Upper lobe of left lung (tissue), 6 donors: ENCODE results near the gene ACKR3. TPM values are rescaled to one million over a fixed set of nuclear protein-coding genes. Genes with fewer than 3 reads are reported as not detected.

Source experiments
- ATAC-seq, 2 donors: fragments of 200-7000 bp; cut with Tn5 transposase; one replicate each; pipeline ENCODE4 v1.9.1; 2022; ENCODE audit warnings: mild to moderate bottlenecking in 2 of 2, moderate library complexity in 2 of 2; ENCODE audit not compliant: low FRiP score in 2 of 2
- DNase-seq, 2 donors: peaks; one replicate each; pipeline ENCODE4 v3.0.0-alpha.2; 2019 to 2020
- H3K27ac ChIP-seq, 4 donors: fragments of 200-600 bp; sonication (generic); one replicate each; pipeline ENCODE4 v1.5.1; 2016 to 2019
- H3K27me3 ChIP-seq, 4 donors: fragments of 200-600 bp; sonication (generic); one replicate each; pipeline ENCODE4 v1.5.1; 2017 to 2019
- H3K36me3 ChIP-seq, 4 donors: fragments of 200-600 bp; sonication (generic); one replicate each; pipeline ENCODE4 v1.5.1; 2016 to 2019
- H3K4me1 ChIP-seq, 4 donors: fragments of 200-600 bp; sonication (generic); one replicate each; pipeline ENCODE4 v1.5.1; 2018 to 2019
- H3K4me3 ChIP-seq, 4 donors: fragments of 200-600 bp; sonication (generic); one replicate each; pipeline ENCODE4 v1.5.1; 2017 to 2019; ENCODE audit warnings: mild to moderate bottlenecking in 2 of 4, moderate library complexity in 1 of 4
- H3K9me3 ChIP-seq, 4 donors: fragments of 200-600 bp; sonication (generic); one replicate each; pipeline ENCODE4 v1.5.1; 2018 to 2019
- EP300 ChIP-seq, 4 donors: sonication (generic); formaldehyde crosslinking; IDR thresholded peaks; one replicate each; pipeline ENCODE4 v1.5.1; 2017; ENCODE audit warnings: antibody characterized with exemption in 4 of 4, control low read depth in 2 of 4
- POLR2A ChIP-seq, 4 donors: fragments of 450-650 bp; IDR thresholded peaks; one replicate each; pipeline ENCODE4 v1.5.1; 2016 to 2017; ENCODE audit warnings: antibody characterized with exemption in 4 of 4, mild to moderate bottlenecking in 2 of 4
- POLR2AphosphoS5 ChIP-seq, 2 donors: sonication (generic); formaldehyde crosslinking; IDR thresholded peaks; one replicate each; pipeline ENCODE4 v1.5.1; 2017; ENCODE audit warnings: antibody characterized with exemption in 2 of 2
- WGBS, 2 donors: methylation state at CpG; one replicate each; pipeline ENCODE4 v1.1.5; 2017 to 2018; 5-methylcytosine and 5-hydroxymethylcytosine counted together
- total RNA-seq, 6 donors: library from RNA; depleted of rRNA in 4 of 6; stranded (reverse); fragments of >200 nt in 4 of 6; gene quantifications; one replicate each; pipeline versions ENCODE4 v1.1.0 to v1.2.1, GENCODE V29; 2016 to 2021
- TF ChIP-seq, protein P1 (sequence below), 6 experiments: fragments of 450-650 bp in 4 of 6; fragments of 200-600 bp in 2 of 6; sonication (generic) in 2 of 6; IDR thresholded peaks; one replicate each; pipeline ENCODE4 v1.5.1; 2016 to 2019; ENCODE audit warnings: antibody characterized with exemption in 6 of 6
- donor health status: DM: no; HTN: no; CAD: no; lungs with moderate emphysema.
- donor health status: DM: no; HTN: yes; CAD: no; lungs with severe emphysema.

The ACKR3 gene
- total RNA-seq, 6 donors from 2014 or later: 3.9 to 28.5 (median 10.5) TPM

DNA sequence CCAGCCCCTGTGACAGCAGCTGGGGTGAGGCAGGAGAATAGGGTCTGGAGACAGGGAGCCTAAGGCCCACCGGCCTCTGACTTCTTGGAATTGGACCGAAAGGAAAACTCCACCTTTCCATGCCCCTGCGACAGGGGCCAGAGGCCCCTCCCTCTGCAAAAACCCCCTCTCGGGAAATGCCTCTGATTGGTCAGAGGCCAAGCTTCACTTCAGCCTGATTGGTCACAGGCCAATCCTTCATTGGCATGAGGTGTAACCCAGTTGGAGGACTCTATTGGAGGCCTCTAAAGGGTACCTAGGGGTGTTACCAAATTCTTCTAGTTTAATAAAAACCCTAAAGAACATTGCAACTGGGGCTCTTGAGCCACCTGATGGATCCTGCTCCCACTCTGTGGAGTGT, 5.7 kb upstream of the ACKR3 start:
- ATAC-seq: no peak
- H3K4me3 ChIP-seq: no peak overlapping the region
- no peaks in the 10 kb centered on the region for H3K9me3 ChIP-seq
- DNase-seq: no peak
- H3K27me3 ChIP-seq: no peaks in the 10 kb centered on the region
- TF ChIP-seq, protein P1, sequence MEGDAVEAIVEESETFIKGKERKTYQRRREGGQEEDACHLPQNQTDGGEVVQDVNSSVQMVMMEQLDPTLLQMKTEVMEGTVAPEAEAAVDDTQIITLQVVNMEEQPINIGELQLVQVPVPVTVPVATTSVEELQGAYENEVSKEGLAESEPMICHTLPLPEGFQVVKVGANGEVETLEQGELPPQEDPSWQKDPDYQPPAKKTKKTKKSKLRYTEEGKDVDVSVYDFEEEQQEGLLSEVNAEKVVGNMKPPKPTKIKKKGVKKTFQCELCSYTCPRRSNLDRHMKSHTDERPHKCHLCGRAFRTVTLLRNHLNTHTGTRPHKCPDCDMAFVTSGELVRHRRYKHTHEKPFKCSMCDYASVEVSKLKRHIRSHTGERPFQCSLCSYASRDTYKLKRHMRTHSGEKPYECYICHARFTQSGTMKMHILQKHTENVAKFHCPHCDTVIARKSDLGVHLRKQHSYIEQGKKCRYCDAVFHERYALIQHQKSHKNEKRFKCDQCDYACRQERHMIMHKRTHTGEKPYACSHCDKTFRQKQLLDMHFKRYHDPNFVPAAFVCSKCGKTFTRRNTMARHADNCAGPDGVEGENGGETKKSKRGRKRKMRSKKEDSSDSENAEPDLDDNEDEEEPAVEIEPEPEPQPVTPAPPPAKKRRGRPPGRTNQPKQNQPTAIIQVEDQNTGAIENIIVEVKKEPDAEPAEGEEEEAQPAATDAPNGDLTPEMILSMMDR (IDR thresholded peaks at IDR 0.05): no peak
- H3K4me1 ChIP-seq: peaks cover 21 to 23% (median 22%) of the 10 kb centered on the region in 4 donors
- H3K27ac ChIP-seq: no peak overlapping the region
- no peaks in the 10 kb centered on the region for H3K36me3 ChIP-seq
- 97% methylated on average over 4 of the region's 4 CpGs; no CpG with 5 or more reads in 1 of the 2 donors for WGBS, 2 donors

DNA sequence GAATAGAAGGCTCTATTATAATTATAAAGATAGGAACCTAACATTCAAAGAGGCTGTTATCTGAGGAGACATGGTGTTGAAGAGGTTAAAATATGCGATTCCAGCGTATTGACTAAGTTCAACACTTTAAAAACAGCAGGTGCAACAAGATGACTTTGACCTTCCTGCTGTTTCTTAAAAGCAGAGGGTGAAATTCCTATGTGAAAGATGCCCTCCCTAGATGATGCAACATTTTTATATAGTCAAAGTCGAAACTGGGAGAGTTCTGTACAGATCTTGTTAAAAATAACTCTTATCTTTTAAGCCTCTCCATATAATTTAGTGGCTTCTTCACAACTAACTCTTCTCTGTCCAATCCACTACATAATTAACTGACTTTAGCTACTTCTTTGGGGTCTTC, 4.4 kb upstream of the ACKR3 start:
- TF ChIP-seq, protein P1 (IDR thresholded peaks at IDR 0.05): no peak
- no peak for TF ChIP-seq POLR2A (IDR thresholded peaks at IDR 0.05)
- no peak for TF ChIP-seq EP300 (IDR thresholded peaks at IDR 0.05)
- TF ChIP-seq POLR2AphosphoS5 (IDR thresholded peaks at IDR 0.05): no peak
- Histone ChIP-seq H3K27me3 (no peaks in the 10 kb centered on the region), H3K36me3 (no peaks in the 10 kb centered on the region), H3K4me3 (no peak overlapping the region), H3K4me1 (peaks cover 31 to 35% (median 33%) of the 10 kb centered on the region in 4 donors), H3K9me3 (no peaks in the 10 kb centered on the region), H3K27ac (no peak overlapping the region)
- ATAC-seq (no peak), DNase-seq (no peak)
- 68% methylated on average over 3 of the region's 3 CpGs for WGBS, 2 donors

DNA sequence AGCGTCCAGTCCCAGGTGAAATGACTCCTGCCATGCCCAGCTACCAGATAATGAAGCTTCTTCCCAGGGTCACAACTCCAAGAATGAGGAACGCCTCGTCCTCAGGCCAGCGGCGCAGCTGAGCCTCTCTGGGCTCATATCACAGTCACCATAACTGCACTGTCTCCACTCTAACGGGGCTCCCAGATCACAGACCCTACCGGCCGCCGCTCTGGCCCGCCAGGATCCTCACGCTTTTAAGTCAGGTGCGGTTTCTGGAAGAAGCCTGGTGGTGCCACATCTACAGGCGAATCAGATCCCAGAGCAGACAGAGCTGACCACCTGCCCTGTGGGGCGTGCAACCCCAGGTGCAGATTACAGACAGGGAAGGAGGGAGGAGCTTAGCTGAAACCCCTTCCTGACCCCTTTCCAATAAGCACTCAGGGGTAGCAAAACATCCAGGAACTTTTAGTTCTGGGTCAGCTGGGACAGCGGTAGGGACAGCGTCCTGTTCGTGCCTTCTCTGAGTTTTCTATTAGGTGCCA, 3.7 kb upstream of the ACKR3 start:
- Histone ChIP-seq H3K4me3 (no peak overlapping the region), H3K27ac (no peak overlapping the region), H3K27me3 (peaks cover 0 to 2% (median 0%) of the 10 kb centered on the region in 4 donors), H3K36me3 (no peaks in the 10 kb centered on the region), H3K9me3 (no peaks in the 10 kb centered on the region), H3K4me1 (peaks cover 32 to 36% (median 35%) of the 10 kb centered on the region in 4 donors)
- no peak for ATAC-seq
- WGBS, 2 donors: 90 to 94% methylated on average over 15 to 17 of the region's 17 CpGs
- no peak for TF ChIP-seq POLR2AphosphoS5 (IDR thresholded peaks at IDR 0.05)
- TF ChIP-seq EP300 (IDR thresholded peaks at IDR 0.05): no peak
- TF ChIP-seq POLR2A (IDR thresholded peaks at IDR 0.05): no peak
- TF ChIP-seq, protein P1 (IDR thresholded peaks at IDR 0.05): no peak
- peak in 1 of 2 donors; percentile 69 for DNase-seq

DNA sequence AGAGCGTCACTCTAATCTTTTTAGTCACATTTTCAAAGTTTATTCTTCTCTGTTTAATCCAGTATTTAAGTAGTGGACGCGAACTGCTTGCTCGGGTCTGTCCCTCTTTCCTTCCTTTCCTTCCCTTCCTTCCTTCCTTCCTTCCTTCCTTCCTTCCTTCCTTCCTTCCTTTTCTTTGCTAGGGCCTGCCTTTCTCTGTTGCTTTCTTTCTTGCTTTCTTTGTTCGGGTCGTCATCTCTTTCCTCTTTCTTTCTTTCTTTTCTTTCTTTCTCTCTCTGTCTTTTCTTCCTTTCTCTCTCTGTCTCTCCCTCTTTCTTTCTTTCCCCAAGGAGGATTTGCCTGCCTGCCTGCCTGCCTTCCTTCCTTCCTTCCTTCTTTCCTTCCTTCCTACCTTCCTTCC, 3.0 kb upstream of the ACKR3 start:
- peaks cover 32 to 36% (median 35%) of the 10 kb centered on the region in 4 donors for H3K4me1 ChIP-seq
- H3K27me3 ChIP-seq: peaks cover 0 to 7% (median 0%) of the 10 kb centered on the region in 4 donors
- H3K36me3 ChIP-seq: no peaks in the 10 kb centered on the region
- WGBS, 2 donors: 65 to 82% methylated on average over 6 of the region's 6 CpGs
- H3K4me3 ChIP-seq: no peak overlapping the region
- DNase-seq (no peak), ATAC-seq (no peak)
- H3K9me3 ChIP-seq: no peaks in the 10 kb centered on the region
- no peak overlapping the region for H3K27ac ChIP-seq
- TF ChIP-seq POLR2AphosphoS5 (IDR thresholded peaks at IDR 0.05): no peak
- no peak for TF ChIP-seq POLR2A (IDR thresholded peaks at IDR 0.05)
- TF ChIP-seq, protein P1 (IDR thresholded peaks at IDR 0.05): no peak
- TF ChIP-seq EP300 (IDR thresholded peaks at IDR 0.05): no peak
